SH-SY5Y (cell line): ENCODE results near the gene PARD3.

Experiments used
- GATA2 ChIP-seq: IDR thresholded peaks from 2 replicates; pipeline ENCODE4 v1.6.1; 2011; ENCODE audit warnings: mild to moderate bottlenecking, low read depth, low read length
- GATA3 ChIP-seq: IDR thresholded peaks from 2 replicates; pipeline ENCODE4 v1.6.1; 2011; ENCODE audit warnings: low read depth, mild to moderate bottlenecking, low read length, moderate library complexity

DNA sequence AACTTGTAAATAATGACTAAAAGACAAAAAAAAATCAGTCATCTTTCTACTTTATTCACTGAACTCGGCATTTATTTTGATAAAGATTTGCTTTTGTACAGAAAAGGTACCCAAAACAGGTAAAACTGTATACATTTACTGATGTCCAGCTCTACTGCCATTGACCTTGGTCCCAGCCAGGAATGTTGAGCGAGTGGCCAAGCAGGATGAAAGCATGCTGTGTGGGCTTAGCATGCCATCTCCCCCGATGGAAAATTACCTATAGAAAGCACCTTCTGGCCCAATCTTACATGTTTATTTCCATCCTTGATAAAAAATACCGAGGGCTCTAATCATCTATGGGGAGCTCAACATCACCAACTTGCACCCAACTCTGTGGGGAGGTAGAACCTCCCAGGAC, 6.8 kb downstream of the PARD3 start:
- TF ChIP-seq GATA2 (no peak), GATA3 (no peak)
